HepG2 (cell line): ENCODE measurements around the gene SLC11A1. TPM values are rescaled to one million over a fixed set of nuclear protein-coding genes. Genes with fewer than 3 reads are reported as not detected.

Source experiments
- ETV6 ChIP-seq: sonication (generic); formaldehyde crosslinking; conservative IDR thresholded peaks from 2 replicates; pipeline ENCODE4 v1.4.0; 2020; ENCODE audit warnings: missing genetic modification reagents
- GZF1 ChIP-seq: sonication (generic); formaldehyde crosslinking; IDR thresholded peaks from 2 replicates; pipeline ENCODE4 v1.5.1; 2020; ENCODE audit warnings: mild to moderate bottlenecking, missing genetic modification reagents
- HOXD1 ChIP-seq: sonication (generic); formaldehyde crosslinking; IDR thresholded peaks from 2 replicates; pipeline ENCODE4 v1.5.0; 2020; ENCODE audit warnings: missing genetic modification reagents
- MEF2D ChIP-seq: sonication (generic); formaldehyde crosslinking; IDR thresholded peaks from 2 replicates; pipeline ENCODE4 v1.5.1; 2020; ENCODE audit warnings: mild to moderate bottlenecking, missing genetic modification reagents
- RORA ChIP-seq: sonication (generic); formaldehyde crosslinking; IDR thresholded peaks from 2 replicates; pipeline ENCODE4 v1.5.0; 2020; ENCODE audit warnings: mild to moderate bottlenecking, missing genetic modification reagents, moderate library complexity
- TAF1 ChIP-seq: sonication (generic); formaldehyde crosslinking; IDR thresholded peaks from 2 replicates; pipeline ENCODE4 v1.4.0; 2020; ENCODE audit warnings: missing genetic modification reagents
- TAF15 ChIP-seq: fragments of 200-400 bp; formaldehyde crosslinking; IDR thresholded peaks from one replicate; pipeline ENCODE4 v1.6.1; 2018; ENCODE audit warnings: mild to moderate bottlenecking, low read depth, low read length; ENCODE audit not compliant: poor library complexity, severe bottlenecking
- ZNF121 ChIP-seq: sonication (generic); formaldehyde crosslinking; IDR thresholded peaks from 2 replicates; pipeline ENCODE4 v1.5.0; 2020; ENCODE audit warnings: mild to moderate bottlenecking, missing genetic modification reagents
- ZNF547 ChIP-seq: sonication (generic); formaldehyde crosslinking; IDR thresholded peaks from 2 replicates; pipeline ENCODE4 v1.5.1; 2020; ENCODE audit warnings: mild to moderate bottlenecking, missing genetic modification reagents
- ZNF564 ChIP-seq: sonication (generic); formaldehyde crosslinking; IDR thresholded peaks from 2 replicates; pipeline ENCODE4 v1.8.1; 2023; ENCODE audit warnings: mild to moderate bottlenecking, missing genetic modification reagents
- ZNF577 ChIP-seq: sonication (generic); formaldehyde crosslinking; IDR thresholded peaks from 2 replicates; pipeline ENCODE4 v1.4.0; 2020; ENCODE audit warnings: mild to moderate bottlenecking, low read depth, missing genetic modification reagents, borderline replicate concordance
- polyA plus RNA-seq, 8 experiments: library from polyadenylated mRNA; depleted of rRNA in 3 of 8; stranded (reverse) in 7 of 8; unstranded in 1 of 8; fragments of >200 nt; fragmentation: Illumina TruSeq in 4 of 8; extraction: Trizol in 4 of 8; gene quantifications; 2 replicates each; pipeline versions ENCODE4 v1.2.1 to v1.2.3, GENCODE V29; 2011 to 2016; ENCODE audit warnings: low read depth in 4 of 8, missing spikeins in 1 of 8, mixed read lengths in 1 of 8; ENCODE audit not compliant: insufficient read depth in 1 of 8
- total RNA-seq, 5 experiments: library from RNA; depleted of rRNA; stranded (reverse); fragments of >200 nt; fragmentation: Illumina TruSeq; extraction: Trizol; gene quantifications; 2 replicates each; pipeline ENCODE4 v1.2.3, GENCODE V29; 2016; ENCODE audit warnings: low read depth in 1 of 5
- TF ChIP-seq, protein P1 (sequence below): sonication (generic); formaldehyde crosslinking; IDR thresholded peaks from one replicate; pipeline ENCODE4 v1.5.1; 2020; ENCODE audit warnings: mild to moderate bottlenecking, missing genetic modification reagents; ENCODE audit errors: not compliant biosample characterization
- TF ChIP-seq, protein P2 (sequence below): sonication (generic); formaldehyde crosslinking; IDR thresholded peaks from 2 replicates; pipeline ENCODE4 v1.8.1; 2023; ENCODE audit warnings: mild to moderate bottlenecking, moderate library complexity, missing genetic modification reagents
- TF ChIP-seq, protein P3 (sequence below): sonication (generic); formaldehyde crosslinking; IDR thresholded peaks from 2 replicates; pipeline ENCODE4 v1.5.0; 2020; ENCODE audit warnings: missing genetic modification reagents
- TF ChIP-seq, protein P4 (sequence below): sonication (generic); formaldehyde crosslinking; IDR thresholded peaks from 2 replicates; pipeline ENCODE4 v1.4.0; 2020; ENCODE audit warnings: low read depth, mild to moderate bottlenecking, missing genetic modification reagents
- TF ChIP-seq, protein P5 (sequence below): sonication (generic); formaldehyde crosslinking; IDR thresholded peaks from 2 replicates; pipeline ENCODE4 v1.4.0; 2020; ENCODE audit warnings: mild to moderate bottlenecking, missing genetic modification reagents

The SLC11A1 gene
- total and polyA plus RNA-seq, 2 of the 13 experiments (the other 11 are each of a cell fraction or from before 2014, with no cell fraction given): 0.33 to 2.3 TPM

DNA sequence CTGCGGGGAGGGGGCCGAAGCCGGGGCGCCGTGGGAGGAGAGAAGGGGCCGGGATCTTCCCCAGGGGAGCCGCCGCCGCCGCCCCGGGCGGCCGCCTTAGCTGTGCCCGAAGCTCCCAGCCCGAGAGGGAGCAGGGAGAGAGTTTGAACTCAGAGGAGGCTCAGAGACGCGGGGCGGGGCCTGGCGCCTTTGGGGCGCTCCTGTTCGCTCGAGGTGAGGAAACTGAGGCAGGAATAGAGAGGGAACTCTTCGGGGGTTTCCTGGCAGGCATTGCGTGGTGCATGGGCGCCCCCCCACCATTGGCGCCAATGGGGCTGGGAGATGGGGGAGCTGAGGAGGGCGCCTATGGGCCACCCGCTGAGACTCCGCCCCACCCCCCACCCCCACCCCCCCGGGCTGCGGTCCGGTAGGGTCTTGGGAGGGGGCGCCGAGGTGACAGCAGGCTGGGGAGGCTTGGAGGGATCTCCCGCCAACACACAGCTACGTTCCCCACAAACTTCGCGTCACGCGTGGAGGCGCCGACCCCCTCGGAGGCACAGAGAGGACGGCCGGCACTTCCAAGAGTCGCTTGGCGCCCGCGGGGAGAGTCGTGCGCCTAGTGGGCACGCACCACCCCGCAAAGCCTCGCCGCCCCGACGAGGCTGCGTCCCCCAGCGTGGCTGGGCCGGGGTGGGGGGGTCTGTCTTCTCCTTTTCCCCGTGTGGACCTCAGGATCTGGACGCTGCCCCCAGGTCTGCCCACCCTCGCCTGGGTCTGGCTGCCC lies 18.3 kb downstream of the SLC11A1 start (continued):
- TF ChIP-seq, protein P1, sequence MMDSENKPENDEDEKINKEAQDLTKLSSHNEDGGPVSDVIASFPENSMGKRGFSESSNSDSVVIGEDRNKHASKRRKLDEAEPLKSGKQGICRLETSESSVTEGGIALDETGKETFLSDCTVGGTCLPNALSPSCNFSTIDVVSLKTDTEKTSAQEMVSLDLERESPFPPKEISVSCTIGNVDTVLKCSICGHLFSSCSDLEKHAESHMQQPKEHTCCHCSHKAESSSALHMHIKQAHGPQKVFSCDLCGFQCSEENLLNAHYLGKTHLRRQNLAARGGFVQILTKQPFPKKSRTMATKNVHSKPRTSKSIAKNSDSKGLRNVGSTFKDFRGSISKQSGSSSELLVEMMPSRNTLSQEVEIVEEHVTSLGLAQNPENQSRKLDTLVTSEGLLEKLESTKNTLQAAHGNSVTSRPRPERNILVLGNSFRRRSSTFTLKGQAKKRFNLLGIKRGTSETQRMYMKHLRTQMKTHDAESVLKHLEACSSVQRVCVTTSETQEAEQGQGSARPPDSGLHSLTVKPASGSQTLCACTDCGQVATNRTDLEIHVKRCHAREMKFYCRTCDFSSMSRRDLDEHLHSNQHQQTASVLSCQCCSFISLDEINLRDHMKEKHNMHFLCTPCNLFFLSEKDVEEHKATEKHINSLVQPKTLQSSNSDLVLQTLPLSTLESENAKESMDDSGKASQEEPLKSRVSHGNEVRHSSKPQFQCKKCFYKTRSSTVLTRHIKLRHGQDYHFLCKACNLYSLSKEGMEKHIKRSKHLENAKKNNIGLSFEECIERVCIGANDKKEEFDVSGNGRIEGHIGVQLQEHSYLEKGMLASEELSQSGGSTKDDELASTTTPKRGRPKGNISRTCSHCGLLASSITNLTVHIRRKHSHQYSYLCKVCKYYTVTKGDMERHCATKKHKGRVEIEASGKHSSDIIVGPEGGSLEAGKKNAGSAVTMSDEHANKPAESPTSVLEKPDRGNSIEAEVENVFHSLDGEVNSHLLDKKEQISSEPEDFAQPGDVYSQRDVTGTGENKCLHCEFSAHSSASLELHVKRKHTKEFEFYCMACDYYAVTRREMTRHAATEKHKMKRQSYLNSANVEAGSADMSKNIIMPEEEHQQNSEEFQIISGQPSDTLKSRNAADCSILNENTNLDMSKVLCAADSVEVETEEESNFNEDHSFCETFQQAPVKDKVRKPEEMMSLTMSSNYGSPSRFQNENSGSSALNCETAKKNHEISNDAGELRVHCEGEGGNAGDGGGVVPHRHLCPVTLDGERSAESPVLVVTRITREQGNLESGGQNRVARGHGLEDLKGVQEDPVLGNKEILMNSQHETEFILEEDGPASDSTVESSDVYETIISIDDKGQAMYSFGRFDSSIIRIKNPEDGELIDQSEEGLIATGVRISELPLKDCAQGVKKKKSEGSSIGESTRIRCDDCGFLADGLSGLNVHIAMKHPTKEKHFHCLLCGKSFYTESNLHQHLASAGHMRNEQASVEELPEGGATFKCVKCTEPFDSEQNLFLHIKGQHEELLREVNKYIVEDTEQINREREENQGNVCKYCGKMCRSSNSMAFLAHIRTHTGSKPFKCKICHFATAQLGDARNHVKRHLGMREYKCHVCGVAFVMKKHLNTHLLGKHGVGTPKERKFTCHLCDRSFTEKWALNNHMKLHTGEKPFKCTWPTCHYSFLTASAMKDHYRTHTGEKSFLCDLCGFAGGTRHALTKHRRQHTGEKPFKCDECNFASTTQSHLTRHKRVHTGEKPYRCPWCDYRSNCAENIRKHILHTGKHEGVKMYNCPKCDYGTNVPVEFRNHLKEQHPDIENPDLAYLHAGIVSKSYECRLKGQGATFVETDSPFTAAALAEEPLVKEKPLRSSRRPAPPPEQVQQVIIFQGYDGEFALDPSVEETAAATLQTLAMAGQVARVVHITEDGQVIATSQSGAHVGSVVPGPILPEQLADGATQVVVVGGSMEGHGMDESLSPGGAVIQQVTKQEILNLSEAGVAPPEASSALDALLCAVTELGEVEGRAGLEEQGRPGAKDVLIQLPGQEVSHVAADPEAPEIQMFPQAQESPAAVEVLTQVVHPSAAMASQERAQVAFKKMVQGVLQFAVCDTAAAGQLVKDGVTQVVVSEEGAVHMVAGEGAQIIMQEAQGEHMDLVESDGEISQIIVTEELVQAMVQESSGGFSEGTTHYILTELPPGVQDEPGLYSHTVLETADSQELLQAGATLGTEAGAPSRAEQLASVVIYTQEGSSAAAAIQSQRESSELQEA (CRISPR knock-in tag): peak; percentile 27
- TF ChIP-seq ZNF121 (CRISPR knock-in tag): 0 out of 2 replicates have a peak, but pooled peaks have one; percentile 25
- peak; percentile 87; the same call in 1 of the 2 replicates for TF ChIP-seq ZNF564 (CRISPR knock-in tag)
- TF ChIP-seq GZF1 (CRISPR knock-in tag): peak; percentile 59
- no peak for TF ChIP-seq HOXD1 (CRISPR knock-in tag)
- TF ChIP-seq, protein P2, sequence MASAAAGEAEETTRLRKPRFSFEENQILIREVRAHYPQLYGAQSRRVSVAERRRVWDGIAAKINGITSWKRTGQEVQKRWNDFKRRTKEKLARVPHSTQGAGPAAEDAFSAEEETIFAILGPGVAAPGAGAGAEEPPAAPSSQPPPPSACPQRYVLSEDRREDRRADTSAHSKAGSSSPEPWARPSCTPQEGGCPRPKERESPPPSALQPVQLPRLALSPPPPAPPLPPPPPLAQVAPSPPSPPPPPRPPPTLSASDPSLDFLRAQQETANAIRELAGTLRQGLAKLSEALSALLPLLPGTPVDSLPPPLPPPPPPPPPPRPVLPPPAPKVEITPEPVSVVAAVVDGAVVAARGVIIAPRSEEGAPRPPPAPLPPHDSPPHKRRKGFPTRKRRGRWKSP (CRISPR knock-in tag): peak; percentile 46; the same call in 1 of the 2 replicates
- TF ChIP-seq RORA (CRISPR knock-in tag): no peak
- TF ChIP-seq, protein P3, sequence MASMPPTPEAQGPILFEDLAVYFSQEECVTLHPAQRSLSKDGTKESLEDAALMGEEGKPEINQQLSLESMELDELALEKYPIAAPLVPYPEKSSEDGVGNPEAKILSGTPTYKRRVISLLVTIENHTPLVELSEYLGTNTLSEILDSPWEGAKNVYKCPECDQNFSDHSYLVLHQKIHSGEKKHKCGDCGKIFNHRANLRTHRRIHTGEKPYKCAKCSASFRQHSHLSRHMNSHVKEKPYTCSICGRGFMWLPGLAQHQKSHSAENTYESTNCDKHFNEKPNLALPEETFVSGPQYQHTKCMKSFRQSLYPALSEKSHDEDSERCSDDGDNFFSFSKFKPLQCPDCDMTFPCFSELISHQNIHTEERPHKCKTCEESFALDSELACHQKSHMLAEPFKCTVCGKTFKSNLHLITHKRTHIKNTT (CRISPR knock-in tag): no peak
- peak; percentile 85 for TF ChIP-seq TAF1
- peak; percentile 71 for TF ChIP-seq TAF15
- peak; percentile 46; the same call in 1 of the 2 replicates for TF ChIP-seq ZNF547 (CRISPR knock-in tag)
- TF ChIP-seq, protein P4, sequence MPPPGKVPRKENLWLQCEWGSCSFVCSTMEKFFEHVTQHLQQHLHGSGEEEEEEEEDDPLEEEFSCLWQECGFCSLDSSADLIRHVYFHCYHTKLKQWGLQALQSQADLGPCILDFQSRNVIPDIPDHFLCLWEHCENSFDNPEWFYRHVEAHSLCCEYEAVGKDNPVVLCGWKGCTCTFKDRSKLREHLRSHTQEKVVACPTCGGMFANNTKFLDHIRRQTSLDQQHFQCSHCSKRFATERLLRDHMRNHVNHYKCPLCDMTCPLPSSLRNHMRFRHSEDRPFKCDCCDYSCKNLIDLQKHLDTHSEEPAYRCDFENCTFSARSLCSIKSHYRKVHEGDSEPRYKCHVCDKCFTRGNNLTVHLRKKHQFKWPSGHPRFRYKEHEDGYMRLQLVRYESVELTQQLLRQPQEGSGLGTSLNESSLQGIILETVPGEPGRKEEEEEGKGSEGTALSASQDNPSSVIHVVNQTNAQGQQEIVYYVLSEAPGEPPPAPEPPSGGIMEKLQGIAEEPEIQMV (CRISPR knock-in tag): 0 out of 2 replicates have a peak, but pooled peaks have one; percentile 8
- peak; percentile 55; the same call in 1 of the 2 replicates for TF ChIP-seq MEF2D
- TF ChIP-seq, protein P5, sequence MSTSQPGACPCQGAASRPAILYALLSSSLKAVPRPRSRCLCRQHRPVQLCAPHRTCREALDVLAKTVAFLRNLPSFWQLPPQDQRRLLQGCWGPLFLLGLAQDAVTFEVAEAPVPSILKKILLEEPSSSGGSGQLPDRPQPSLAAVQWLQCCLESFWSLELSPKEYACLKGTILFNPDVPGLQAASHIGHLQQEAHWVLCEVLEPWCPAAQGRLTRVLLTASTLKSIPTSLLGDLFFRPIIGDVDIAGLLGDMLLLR (CRISPR knock-in tag): peak; percentile 64
- TF ChIP-seq ZNF577 (CRISPR knock-in tag): no peak
- TF ChIP-seq ETV6 (CRISPR knock-in tag): peak; percentile 65
